K562 (cell line): ENCODE measurements around the gene NECAB3. TPM values are rescaled to one million over a fixed set of nuclear protein-coding genes. Genes with fewer than 3 reads are reported as not detected.
A peak's percentile ranks its signal among the peaks of the same experiment; 100 is the strongest.

Experiments used
- BCOR ChIP-seq: fragments of 450-650 bp; IDR thresholded peaks from 2 replicates; pipeline ENCODE4 v1.6.1; 2016
- DNMT1 ChIP-seq: fragments of 450-650 bp; IDR thresholded peaks from 2 replicates; pipeline ENCODE4 v1.6.1; 2016; ENCODE audit warnings: antibody characterized with exemption, mild to moderate bottlenecking
- E2F8 ChIP-seq: fragments of 450-650 bp; IDR thresholded peaks from 2 replicates; pipeline ENCODE4 v1.7.1; 2018; ENCODE audit warnings: mild to moderate bottlenecking, low read depth; ENCODE audit not compliant: partially characterized antibody
- FOXK2 ChIP-seq, 2 experiments: fragments of 450-650 bp; IDR thresholded peaks in 1 of 2; conservative IDR thresholded peaks in 1 of 2; 2 replicates each; pipeline ENCODE4 v1.6.1; 2016; ENCODE audit warnings: low read depth in 2 of 2, mild to moderate bottlenecking in 1 of 2
- JUN ChIP-seq, 2 experiments: sonication (generic) in 1 of 2; formaldehyde crosslinking in 1 of 2; IDR thresholded peaks; 2 replicates each; pipeline versions ENCODE4 v1.6.1 to v1.8.0; 2012 to 2022; ENCODE audit warnings: borderline replicate concordance in 2 of 2, mild to moderate bottlenecking in 2 of 2, improper control_type of control experiment in 1 of 2, low read depth in 1 of 2, low read length in 1 of 2, missing genetic modification reagents in 1 of 2
- MITF ChIP-seq: IDR thresholded peaks from 2 replicates; pipeline ENCODE4 v1.6.1; 2014; ENCODE audit warnings: antibody characterized with exemption
- NCOA1 ChIP-seq: fragments of 450-650 bp; IDR thresholded peaks from 2 replicates; pipeline ENCODE4 v1.6.1; 2016; ENCODE audit warnings: low read depth
- SIN3A ChIP-seq, 2 experiments: fragments of 150-350 bp in 1 of 2; IDR thresholded peaks; 2 replicates each; pipeline ENCODE4 v1.6.1; 2011 to 2016; ENCODE audit warnings: borderline replicate concordance in 2 of 2, low read depth in 2 of 2, low read length in 2 of 2, mild to moderate bottlenecking in 2 of 2, moderate library complexity in 2 of 2; ENCODE audit not compliant: control insufficient read depth in 1 of 2
- TAF1 ChIP-seq: IDR thresholded peaks from 2 replicates; pipeline ENCODE4 v1.6.1; 2011; ENCODE audit warnings: mild to moderate bottlenecking, low read length, moderate library complexity; ENCODE audit not compliant: insufficient read depth, control insufficient read depth, severe bottlenecking; ENCODE audit errors: extremely low read depth
- TCF3 ChIP-seq: sonication (generic); formaldehyde crosslinking; IDR thresholded peaks from 2 replicates; pipeline ENCODE4 v1.4.0; 2020; ENCODE audit warnings: mild to moderate bottlenecking, missing genetic modification reagents
- XRCC5 ChIP-seq: fragments of 200-400 bp; formaldehyde crosslinking; IDR thresholded peaks from 2 replicates; pipeline ENCODE4 v1.6.1; 2017; ENCODE audit warnings: low read depth, mild to moderate bottlenecking, low read length
- ZNF212 ChIP-seq: fragments of 450-650 bp; formaldehyde crosslinking; IDR thresholded peaks from 2 replicates; pipeline ENCODE4 v1.4.0; 2020; ENCODE audit warnings: mild to moderate bottlenecking
- ZNF282 ChIP-seq: sonication (generic); formaldehyde crosslinking; IDR thresholded peaks from 2 replicates; pipeline ENCODE4 v1.8.1; 2023; ENCODE audit warnings: missing genetic modification reagents
- ZNF518B ChIP-seq: fragments of 250-450 bp; sonication (Bioruptor Pico); IDR thresholded peaks from 2 replicates; pipeline ENCODE4 v1.5.0; 2021; ENCODE audit warnings: mild to moderate bottlenecking, moderate library complexity
- ZNF609 ChIP-seq: sonication (generic); formaldehyde crosslinking; IDR thresholded peaks from 2 replicates; pipeline ENCODE4 v1.8.1; 2023; ENCODE audit warnings: missing genetic modification reagents, mild to moderate bottlenecking, borderline replicate concordance
- polyA plus RNA-seq, 8 experiments: library from polyadenylated mRNA; depleted of rRNA in 4 of 8; stranded (reverse) in 5 of 8; unstranded in 3 of 8; fragments of >200 nt; fragmentation: Nextera tagmentation in 2 of 8; fragmentation: Illumina TruSeq in 1 of 8; extraction: Ambion mirVana in 2 of 8; extraction: Trizol in 1 of 8; gene quantifications; 2 replicates each; pipeline versions ENCODE4 v1.2.1 to v1.2.3, GENCODE V29; 2011 to 2014; ENCODE audit warnings: inconsistent platforms in 1 of 8, missing spikeins in 1 of 8
- total RNA-seq, 7 experiments: library from RNA; depleted of rRNA in 6 of 7; stranded (reverse); fragments of >200 nt in 6 of 7; fragmentation: Illumina TruSeq in 2 of 7; extraction: Trizol in 2 of 7; gene quantifications; 2 replicates each; pipeline versions ENCODE4 v1.2.1 to v1.2.3, GENCODE V29; 2011 to 2021; ENCODE audit warnings: low replicate concordance in 1 of 7

Gene NECAB3
- total and polyA plus RNA-seq, 9 of the 15 experiments (the other 6 are each of a cell fraction or from before 2014, with no cell fraction given) = 0.94 to 63.3 (median 31.5) TPM

GRCh38 chr20:33689973-33690372 lies 15.7 kb upstream of the NECAB3 start (continued):
- TF ChIP-seq E2F8 (peak; percentile 39), TAF1 (peak; percentile 27), NCOA1 (peak; percentile 63; the same call in 1 of the 2 replicates), SIN3A (IDR thresholded peaks at IDR 0.05; ENCODE audit: borderline replicate concordance in 2 of 2, control insufficient read depth in 1 of 2, low read depth in 2 of 2, low read length in 2 of 2) (no peak), ZNF518B (CRISPR knock-in tag) (no peak), ZNF212 (CRISPR knock-in tag) (no peak), DNMT1 (no peak), TCF3 (CRISPR knock-in tag) (peak; percentile 92), ZNF282 (CRISPR knock-in tag) (no peak), XRCC5 (0 out of 2 replicates have a peak, but pooled peaks have one; percentile 29), ZNF609 (CRISPR knock-in tag) (no peak), BCOR (peak; percentile 38; the same call in 1 of the 2 replicates), JUN (IDR thresholded peaks at IDR 0.05; ENCODE audit: borderline replicate concordance, low read depth, low read length) (peak; percentile 90), JUN (CRISPR knock-in tag; IDR thresholded peaks at IDR 0.05; ENCODE audit: borderline replicate concordance) (no peak), MITF (no peak), FOXK2 (conservative IDR thresholded peaks at IDR 0.05 in 1 of 2, IDR thresholded peaks at IDR 0.05 in 1 of 2; ENCODE audit: low read depth in 2 of 2) (peak; percentile 86 to 91; a peak in 3 of 4 replicates)
